Smooth muscle cell of the brain vasculature (primary cell): ENCODE data around the gene RFFL.

Experiments used
- DNase-seq: peaks from one replicate; pipeline ENCODE4 v3.0.0-alpha.2; 2012; ENCODE audit warnings: low read depth, low spot score

RFFL gene

DNA sequence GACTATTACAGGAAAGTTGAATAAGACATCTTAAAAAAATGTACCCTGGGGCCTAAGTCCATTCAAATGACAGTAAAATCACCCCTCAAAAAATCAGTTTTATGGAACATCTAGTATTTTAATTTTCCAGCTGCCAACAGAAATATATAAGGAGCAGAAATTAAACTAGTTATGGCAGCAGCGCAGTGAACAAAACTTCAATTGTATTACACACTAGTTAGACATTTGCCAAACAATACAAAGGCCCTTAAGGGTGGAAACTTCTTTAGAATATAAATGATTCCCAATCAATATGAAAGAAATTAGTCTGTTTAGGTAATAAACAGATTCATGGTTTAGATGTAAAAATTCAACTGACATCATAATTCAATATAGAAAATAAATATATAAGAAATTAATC is 18.1 kb upstream of the RFFL start:
- no peak for DNase-seq

DNA sequence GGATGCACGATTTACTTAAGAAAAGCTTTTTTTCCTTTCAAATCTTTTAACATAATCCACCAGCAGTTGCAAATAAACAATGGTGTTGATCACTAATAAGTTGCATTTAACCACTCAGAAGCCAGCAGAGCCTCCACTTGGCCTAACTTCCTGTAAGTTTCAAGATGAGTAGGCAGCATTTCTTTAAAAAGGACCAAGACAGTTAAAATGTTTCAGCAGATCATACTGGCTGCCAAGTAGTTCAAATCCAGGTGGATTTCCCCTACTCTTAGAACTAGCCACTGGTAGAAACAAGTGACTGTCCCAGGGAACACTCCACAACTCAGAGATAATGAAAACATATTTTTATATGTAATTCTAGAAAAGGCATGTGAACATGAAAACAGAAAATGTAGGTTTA is 17.0 kb upstream of the RFFL start:
- no peak for DNase-seq

DNA sequence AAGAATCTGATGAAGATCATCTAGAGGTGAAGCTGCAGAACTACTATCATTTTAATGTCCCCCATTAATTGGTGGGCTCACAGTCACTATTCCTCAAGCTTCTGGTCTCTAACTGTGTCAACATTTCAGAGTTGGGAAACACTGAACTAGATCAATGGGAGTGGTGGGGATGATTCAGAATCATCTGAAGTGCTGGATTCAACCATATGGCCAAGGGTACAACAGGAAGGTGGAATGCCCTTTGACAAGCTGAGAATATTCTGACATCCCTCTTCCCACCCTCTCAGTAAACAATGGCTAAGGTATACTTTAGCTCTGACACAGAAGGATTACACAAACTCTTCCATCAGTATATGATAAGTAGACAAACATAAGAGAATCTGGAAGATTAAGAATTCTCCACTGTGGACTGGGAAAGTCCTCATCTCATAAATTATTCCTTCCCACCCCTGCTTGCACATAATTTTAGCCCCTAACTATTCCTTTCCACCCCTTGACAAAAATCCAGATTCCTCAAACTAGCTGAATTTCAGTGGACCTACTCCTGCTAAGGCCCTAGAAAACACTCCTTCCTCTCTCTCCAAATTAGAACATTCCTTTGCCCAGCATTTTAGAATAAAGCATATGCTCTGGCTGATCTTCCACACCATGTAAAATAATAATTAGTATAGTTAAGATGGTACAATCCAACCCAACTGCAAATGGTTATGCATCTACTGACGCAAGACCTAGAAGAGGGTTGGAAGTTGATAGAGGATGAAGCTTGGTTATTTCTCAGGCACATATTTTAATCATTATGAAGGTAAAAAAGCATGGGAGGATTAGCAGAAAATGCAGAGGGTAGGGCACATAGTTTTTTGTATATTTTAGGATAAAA is 16.3 kb upstream of the RFFL start:
- no peak for DNase-seq

DNA sequence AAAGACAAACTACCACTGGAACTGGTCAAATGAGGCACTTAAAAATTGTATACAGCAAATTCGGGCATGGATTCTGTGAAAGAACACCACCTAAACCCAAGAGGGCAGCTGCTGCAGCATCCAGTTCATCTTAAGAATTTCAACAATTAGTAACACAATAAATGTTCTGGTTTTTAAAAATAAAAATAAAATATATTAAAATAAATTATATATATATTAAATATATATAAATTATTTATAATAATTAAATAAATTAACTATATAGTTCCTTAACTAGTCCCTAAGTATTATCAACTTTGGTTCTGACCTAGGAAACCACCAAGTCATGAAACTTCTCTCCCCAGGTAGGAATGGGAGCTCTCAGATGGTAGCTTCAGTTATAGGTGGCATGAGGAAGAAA is 13.4 kb upstream of the RFFL start:
- no peak for DNase-seq

DNA sequence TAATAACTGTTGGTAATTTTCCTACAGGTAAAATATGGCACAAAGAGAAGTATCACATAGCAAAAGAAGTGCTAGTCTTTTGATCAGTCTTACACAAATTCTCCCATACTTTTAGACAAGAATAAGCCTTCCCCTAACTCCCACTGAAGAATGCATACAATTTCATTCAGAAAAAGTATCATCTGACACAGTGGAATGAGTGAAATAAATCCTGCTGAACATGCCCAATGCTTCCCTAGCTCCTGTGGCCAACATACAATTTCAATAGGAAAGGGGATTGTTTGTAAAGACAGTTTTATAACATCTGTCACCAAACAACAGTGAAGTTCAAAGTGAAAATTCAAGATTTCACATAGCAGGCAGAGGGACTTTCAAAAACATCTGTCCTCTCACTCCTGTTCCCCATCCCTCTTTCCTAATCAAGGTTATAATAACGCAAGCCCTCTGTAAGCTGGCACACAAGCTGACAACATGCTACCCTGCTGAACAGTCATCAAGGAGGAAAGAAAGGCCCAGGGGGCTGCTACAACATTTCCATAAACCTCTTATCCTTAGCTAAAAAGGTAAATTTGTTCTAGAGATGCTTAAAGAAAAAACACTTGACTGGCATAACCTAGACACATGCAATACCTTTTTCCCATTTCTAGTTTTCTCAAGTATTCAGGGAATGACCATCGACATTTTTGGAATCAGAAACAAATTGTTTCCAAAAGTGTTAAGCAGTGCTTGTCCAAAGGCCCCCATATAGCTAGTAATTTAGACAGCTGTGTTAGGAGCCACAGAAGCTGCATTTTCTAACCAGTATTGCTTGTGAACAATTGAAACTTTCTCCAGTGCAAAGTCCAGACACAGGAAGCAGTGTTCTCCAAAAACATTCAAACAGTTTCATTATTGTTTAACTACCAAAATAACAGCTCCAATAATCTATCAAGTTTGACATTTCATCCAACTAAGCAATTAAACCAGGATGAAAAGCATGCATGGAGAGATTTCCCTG is 11.5 kb upstream of the RFFL start:
- no peak for DNase-seq

DNA sequence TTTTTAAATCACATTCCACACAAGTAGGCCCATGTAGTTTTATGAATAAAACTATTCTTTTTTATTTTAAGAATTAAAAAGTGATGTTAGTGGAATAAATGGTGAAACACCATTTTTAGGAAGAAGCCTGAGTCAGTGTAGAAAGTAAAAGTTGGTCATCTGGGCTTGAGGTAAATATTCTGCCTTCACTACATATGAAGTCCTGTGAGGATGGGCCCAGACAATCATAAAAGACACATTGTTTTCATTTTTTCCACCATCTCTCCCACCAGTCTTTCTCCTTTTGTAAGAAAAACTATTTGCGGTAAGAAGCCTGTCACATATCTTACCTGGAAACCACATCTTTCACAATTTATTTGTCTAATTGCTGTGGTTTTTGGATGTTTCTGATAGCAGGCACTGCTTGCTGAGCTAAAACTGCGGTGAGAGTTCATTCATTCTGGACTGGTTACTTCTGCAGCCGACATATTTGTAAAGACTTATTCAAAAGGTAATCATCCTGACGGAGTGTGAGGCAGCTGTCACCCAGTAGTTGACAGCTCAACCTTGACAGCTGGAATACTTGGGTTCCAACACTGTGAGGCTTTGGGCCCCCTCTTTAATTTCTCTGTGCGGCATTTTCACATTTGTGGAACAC is 10.6 kb upstream of the RFFL start:
- DNase-seq: no peak

DNA sequence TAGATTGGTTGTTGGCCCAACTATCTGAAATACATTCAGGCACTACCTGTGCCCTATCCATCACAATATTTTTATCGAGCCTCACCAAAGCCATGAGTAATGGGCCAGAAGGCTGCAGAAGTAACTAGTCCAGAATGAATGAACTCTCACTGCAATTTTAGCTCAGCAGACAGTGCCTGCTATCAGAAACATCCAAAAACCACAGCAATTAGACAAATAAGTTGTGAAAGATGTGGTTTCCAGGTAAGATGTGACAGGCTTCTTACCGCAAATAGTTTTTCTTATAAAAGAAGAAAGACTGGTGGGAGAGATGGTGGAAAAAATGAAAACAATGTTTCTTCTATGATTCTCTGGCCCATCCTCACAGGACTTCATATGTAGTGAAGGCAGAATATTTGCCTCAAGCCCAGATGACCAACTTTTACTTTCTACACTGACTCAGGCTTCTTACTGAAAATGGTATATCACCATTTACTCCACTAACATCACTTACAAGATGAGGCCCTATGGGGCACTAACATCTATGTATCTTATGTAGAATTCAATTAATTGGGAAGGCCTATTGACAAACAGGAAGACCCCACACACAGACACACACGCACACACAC is 9.8 kb upstream of the RFFL start:
- no peak for DNase-seq

DNA sequence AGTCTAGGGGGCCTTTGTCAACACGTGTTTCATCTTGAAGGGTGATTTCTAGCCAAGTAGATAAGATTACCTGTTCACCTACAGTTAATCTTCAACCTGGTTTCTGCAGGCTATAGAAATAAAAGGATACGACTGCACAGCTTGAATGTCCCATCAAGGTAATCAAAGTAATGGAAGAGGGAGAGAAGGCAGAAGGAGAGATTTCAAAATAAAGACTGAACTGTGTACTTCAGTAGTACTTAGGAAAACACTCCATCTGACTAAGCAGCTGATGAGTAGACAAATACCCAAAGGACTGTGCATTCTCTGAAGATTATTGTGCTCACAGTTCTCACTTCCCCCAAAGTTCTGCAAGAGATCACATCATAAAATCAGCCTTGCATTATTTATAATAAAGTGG is 5.8 kb upstream of the RFFL start:
- no peak for DNase-seq

DNA sequence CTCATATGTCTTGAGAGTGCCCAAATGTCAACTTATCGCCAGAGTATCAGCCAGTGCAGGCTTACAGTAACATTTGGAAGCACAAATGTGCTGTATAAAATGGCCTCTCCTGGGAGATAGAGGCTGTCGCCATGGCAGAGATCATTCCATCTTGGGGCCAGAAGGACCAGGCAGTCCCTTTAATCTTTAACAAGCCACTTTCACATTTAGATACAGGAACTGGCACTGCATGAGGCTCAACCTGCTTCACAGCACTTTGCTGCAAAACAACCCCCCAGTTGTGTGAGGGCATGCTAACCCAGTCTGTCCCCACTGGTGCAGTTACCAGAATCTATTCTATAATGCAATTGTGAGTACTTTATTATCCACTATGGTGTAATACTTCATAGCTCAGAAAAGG is 4.7 kb upstream of the RFFL start:
- DNase-seq: no peak

DNA sequence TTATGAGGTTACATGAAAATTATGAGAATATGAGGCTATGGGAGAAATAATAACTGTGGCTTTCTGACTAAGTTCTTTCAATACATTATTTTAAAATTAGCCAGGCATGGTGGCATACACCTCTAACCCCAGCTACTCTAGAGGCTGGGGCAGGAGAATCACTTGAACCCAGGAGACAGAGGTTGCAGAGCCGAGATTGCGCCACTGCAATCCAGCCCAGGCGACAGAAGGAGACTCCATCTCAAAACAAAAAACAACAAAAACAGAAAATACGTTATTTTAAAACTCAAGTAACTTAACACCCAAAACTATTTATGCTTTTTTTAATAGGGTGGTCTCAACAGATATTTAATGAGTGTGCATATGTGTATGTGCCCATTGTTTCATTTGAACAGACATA is 2.4 kb upstream of the RFFL start:
- DNase-seq: no peak

DNA sequence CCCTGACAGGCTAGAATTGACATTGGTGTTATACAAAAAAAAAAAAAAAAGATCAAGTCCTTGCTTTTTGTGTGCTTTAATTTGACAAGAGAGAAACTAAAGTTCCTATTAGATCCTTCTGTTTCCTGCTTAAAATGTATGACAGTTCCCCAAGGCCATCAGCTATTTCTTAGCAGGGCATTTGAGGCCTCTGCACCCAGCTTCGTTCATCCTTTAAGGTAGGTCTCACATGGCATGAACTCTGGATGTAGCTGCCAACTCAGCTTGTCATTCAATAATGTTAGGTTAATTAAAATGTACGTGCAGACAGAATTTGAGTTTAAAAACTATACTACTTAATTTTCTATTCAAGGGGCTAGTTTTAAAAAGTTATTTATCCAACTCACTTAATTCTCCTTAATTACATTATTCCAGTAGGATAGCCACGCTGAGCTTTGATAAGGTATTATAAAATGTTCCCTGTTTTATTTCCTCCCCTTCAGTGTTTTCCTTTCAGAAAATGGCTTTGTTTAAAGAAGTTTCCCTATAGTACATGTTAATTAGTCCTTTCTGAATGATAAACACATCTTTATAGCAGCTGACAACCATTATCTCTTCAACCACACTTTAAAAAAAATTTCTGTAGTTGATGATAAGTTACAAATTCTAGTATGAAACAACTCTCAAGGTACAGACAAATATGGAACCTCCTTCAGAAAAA is 1.2 kb upstream of the RFFL start:
- DNase-seq: no peak

DNA sequence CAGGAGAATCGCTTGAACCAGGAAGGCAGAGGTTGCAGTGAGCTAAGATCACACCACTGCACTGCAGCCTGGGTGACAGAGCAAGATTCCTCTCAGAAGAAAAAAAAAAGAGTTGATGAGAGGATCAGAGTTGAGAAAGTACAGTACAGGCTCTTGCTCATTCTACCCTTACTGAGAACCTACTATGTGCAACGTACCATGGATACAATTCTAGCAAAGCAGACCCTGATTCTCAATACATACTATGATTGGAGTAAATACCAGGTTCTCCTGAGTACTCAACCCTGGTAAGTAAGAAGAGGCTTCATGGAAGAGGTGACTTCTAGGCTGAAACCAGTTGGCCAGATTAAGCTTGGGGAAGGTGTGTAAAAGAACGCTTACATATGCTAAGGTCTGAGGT is 1.2 kb downstream of the RFFL start:
- DNase-seq: no peak

DNA sequence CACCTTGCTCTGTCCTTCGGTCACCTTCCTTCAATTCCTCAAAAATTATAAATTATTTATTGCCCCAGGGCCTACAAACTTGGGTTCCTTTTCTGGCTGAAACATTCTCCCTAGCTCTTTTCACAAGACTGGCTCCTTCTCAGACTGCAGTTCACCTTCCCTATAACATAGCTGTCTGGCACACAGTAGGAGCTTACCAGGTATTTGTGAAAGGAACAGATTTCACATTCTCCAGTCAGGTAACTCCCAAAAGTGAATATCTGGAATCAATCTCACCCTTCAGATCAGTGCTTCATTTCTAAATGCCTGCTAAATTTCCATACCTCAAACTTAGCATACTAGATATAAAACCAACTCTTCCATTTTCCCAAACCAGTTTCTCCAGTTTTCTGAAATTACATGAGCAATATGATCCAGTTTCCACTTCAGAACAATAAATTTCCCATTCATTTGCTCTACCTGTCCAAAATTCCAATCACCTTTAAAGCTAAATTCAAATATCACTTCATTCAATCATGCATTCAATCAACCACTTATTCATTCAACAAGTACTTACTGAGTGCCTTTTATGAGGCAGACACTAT is 6.1 kb downstream of the RFFL start:
- DNase-seq: no peak

DNA sequence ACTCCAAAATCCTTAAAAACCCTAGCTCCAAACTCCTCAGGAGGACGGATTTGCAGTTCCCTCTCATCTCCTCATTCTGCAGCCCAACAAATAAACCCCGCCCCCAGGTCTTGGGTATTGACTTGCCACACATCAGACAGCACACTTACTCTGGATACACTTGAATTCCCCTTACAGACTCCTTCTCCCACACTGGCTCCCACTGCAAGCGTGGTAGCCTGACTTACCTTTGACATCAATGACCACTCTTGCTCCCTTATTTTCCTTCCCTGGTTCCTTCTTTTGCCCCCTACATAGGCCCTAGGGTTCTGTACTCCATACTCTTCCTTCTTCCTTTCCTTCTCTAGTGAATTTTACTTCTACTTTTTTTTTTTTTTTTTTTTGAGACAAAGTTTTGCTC is 7.5 kb downstream of the RFFL start:
- no peak for DNase-seq

DNA sequence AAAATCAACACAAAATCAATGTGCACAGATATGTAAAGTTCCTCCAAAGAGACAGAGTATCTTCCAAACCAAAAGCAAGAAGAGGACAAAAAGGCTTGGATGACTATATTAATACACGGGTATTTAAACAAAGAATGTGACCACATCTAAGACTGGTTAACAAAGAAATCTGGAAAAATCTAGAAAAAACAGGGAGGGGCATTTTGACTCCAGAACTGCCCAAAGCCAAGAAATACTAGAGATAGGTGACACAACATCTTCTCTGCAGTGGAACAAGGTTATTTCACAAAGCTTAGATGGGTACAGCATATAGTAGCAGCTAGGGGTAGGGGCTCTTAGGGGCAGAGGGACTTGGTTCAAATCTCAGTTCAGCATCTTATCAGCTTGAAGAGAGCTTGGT is 10.3 kb downstream of the RFFL start:
- DNase-seq: no peak

DNA sequence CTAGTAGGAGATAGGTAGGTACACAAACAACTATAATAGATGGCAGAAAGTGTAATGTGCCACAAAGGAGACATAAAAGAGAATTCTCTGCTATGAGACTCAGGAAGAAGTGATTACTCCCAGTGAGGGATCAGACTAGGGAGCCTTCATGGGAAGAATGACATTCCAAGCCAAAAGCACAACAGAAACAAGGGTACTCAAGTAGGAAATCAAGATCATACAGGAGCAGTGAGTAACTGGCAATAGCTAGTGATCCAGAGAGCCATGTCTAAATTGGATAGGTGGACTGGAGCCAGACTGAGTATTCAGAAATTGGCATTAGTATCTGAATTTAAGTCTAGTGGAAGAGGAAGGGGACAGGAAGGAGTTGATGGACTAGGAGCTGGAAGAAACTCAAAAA is 10.7 kb downstream of the RFFL start:
- no peak for DNase-seq

DNA sequence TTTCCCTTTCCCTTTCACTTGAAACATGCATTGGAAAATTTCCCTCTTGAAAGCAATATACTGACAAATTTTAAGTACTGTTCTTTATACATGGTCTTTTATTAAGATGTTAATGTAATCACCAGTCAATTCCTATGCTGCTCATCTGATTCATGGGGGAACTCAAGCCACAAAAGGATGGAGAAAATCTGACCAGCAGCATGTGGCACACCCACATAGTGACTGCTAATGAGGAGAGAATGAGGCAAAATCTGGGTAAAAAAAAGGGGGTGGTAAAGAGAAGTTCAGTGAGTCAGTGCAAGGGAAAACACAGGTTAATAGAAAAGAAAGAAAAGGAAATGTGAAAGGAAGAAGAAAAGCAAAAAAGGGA is 11.3 kb downstream of the RFFL start:
- DNase-seq: no peak

DNA sequence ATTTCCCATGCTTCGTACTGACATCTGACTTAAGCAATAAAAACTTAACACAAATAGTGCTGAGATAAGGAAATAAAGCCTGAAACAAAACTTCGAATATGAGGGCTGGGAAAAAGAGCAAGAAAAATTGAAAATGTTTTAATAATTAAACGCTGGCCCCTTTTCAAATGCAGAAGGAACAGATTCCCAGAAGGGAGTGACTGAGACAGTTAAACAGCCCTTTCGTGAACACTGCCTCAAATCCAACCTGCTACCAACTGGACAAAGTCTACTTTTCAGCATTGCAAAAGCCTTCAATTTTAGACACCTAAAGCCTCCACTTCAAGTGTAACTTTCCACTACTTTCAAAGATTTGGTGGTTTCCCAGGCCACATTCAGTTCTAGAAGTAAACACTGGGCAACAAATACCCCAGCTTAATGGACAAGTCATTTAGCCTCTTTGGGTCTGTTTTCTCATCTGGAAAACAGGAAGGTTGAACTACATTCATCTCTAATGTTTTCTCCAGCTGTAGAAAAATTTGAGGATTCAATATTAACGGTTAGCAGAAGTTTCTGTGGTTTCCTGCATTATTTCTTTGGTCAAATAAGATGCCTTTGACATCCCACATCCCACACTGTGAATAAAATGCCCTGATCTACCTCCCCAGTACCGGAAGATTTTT is 11.8 kb downstream of the RFFL start:
- no peak for DNase-seq

DNA sequence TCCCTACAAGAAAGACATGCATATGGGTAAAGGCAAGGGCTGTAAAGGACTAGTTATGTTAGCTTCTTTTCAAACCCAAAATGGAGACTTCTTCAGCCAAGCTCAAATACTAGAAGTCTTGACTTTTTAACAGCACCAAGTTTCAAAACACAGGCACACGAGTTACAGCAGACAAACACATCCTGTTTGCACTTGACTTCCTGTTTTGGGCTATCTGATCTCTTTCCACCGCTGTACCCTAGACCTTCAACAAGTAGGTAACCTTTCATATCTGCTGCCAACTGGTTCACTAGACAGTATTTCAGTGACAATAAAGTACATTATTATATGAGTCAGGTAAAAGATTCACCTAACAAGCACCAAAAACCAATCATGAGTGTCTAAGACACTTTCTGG is 12.3 kb downstream of the RFFL start:
- no peak for DNase-seq

DNA sequence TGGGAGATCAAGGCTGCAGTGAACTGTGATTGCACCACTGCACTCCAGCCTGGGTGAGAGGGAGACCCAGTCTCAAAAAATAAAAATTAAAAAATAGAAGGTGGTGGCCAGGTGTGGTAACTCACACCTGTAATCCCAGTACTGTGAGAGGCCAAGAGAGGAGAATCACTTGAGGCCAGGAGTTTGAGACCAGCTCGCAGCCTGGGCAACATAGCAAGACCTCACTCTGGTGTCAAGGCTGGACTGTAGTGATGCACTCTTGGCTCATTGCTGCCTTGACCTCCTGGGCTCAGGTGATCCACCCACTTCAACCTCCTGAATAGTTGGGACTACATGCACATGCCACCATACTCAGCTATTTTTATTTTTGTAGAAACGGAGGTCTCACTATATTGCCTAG is 13.3 kb downstream of the RFFL start:
- DNase-seq: no peak
